ENCODE results near the gene PRPF6. TPM values are rescaled to one million over a fixed set of nuclear protein-coding genes. Genes with fewer than 3 reads are reported as not detected.

PRPF6 gene
- total and polyA plus RNA-seq, 2 of the 13 experiments (the other 11 are each of a cell fraction or from before 2014, with no cell fraction given) = 63.7 to 101 TPM

GRCh38 chr20:64082126-64082731 is 101.3 kb downstream of the PRPF6 start (continued):
- TF ChIP-seq ZNF574 (CRISPR knock-in tag; IDR thresholded peaks at IDR 0.05) (peak; percentile 68), NFAT5 (CRISPR knock-in tag; IDR thresholded peaks at IDR 0.05) (no peak), XBP1 (CRISPR knock-in tag; IDR thresholded peaks at IDR 0.05) (no peak), ZNF672 (CRISPR knock-in tag; IDR thresholded peaks at IDR 0.05) (no peak), MZF1 (CRISPR knock-in tag; IDR thresholded peaks at IDR 0.05; ENCODE audit: borderline replicate concordance) (no peak), NBN (conservative IDR thresholded peaks at IDR 0.05) (no peak), HDAC1 (CRISPR knock-in tag; IDR thresholded peaks at IDR 0.05) (peak; percentile 68), TRAFD1 (CRISPR knock-in tag; IDR thresholded peaks at IDR 0.05; ENCODE audit: borderline replicate concordance) (no peak), ATF2 (CRISPR knock-in tag; IDR thresholded peaks at IDR 0.05) (no peak), IRX3 (CRISPR knock-in tag; IDR thresholded peaks at IDR 0.05; ENCODE audit: borderline replicate concordance, low read depth) (no peak), SMARCE1 (IDR thresholded peaks at IDR 0.05; ENCODE audit: borderline replicate concordance) (no peak), ZNF746 (CRISPR knock-in tag; IDR thresholded peaks at IDR 0.05) (peak; percentile 30; the same call in 1 of the 2 replicates), SCMH1 (CRISPR knock-in tag; IDR thresholded peaks at IDR 0.05; ENCODE audit: borderline replicate concordance) (no peak), ZSCAN9 (CRISPR knock-in tag; IDR thresholded peaks at IDR 0.05; ENCODE audit: borderline replicate concordance) (no peak), POGZ (CRISPR knock-in tag; IDR thresholded peaks at IDR 0.05) (no peak), ZZZ3 (CRISPR knock-in tag; IDR thresholded peaks at IDR 0.05; ENCODE audit: borderline replicate concordance) (no peak), ZNF235 (CRISPR knock-in tag; IDR thresholded peaks at IDR 0.05; ENCODE audit: borderline replicate concordance) (no peak)
- TF ChIP-seq, protein P1, sequence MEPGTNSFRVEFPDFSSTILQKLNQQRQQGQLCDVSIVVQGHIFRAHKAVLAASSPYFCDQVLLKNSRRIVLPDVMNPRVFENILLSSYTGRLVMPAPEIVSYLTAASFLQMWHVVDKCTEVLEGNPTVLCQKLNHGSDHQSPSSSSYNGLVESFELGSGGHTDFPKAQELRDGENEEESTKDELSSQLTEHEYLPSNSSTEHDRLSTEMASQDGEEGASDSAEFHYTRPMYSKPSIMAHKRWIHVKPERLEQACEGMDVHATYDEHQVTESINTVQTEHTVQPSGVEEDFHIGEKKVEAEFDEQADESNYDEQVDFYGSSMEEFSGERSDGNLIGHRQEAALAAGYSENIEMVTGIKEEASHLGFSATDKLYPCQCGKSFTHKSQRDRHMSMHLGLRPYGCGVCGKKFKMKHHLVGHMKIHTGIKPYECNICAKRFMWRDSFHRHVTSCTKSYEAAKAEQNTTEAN (CRISPR knock-in tag; conservative IDR thresholded peaks at IDR 0.05) = 0 out of 2 replicates have a peak, but pooled peaks have one; percentile 32

Measured in HepG2 (cell line).